ENCODE data around the gene GH2.

Gene GH2

DNA sequence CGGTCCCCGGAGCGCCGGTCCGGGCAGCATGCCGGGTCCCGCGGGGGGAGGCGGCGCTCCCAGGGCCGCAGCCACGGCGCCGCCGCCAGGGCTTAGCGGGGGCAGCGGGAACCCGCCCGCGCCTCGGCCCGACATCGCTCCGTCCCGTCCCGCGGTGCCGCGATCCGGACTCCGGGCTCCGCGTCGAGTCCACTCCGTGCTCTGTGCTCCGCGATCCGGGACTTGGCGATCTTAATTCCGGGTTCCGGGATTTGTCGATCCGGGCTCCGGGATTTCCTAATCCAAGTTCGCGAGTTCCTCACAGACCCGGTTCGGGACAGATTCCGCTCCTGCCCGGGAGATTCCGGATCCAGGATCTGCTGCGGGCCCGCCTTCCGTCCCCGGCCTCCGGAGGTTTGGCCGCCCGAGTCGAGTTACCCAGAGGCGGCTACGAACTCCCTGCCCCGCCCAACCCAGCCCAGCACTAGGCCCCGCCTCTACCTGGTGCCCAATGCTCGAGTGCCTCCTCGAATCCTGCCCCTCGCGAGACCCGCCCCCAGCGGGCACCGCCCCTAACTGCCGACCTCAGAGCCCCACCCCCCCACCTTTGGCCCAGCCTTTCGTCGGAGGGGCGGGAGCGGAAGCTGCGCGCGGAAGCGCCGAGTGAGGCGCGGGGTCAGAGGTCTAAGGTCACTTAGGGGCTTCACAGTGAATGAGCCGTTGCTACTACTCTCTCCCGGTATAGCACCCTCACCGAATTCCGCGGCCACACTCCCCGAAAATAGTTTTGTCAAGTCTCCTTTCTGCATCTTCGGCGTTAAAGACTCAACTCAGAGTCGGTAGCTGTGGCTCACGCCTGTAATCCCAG is 39.0 kb downstream of the GH2 start, which contains the start of gene SMARCD2:
SMARCD2 (minus strand) TSS at position 146 of the 847 bp plus-strand sequence; CDS start at position 135, 11 bp downstream.
- H3K4me1 ChIP-seq, result peaks cover 5 to 50% (median 43%) of the 10 kb centered on the region in 4 donors
- peak within 1 kb of the TSS; percentile 89 to 99 for H3K27ac ChIP-seq
- H3K9me3 ChIP-seq, result no peaks in the 10 kb centered on the region
- H3K27me3 ChIP-seq, result no peaks in the 10 kb centered on the region
- no peaks in the 10 kb centered on the region for H3K36me3 ChIP-seq
- H3K4me3 ChIP-seq, result peak within 1 kb of the TSS; percentile 75 to 96
- intact Hi-C loops (cut with DNase I; ENCODE audit: low total_unique reads), result no loop called here
- TF ChIP-seq, protein P1, sequence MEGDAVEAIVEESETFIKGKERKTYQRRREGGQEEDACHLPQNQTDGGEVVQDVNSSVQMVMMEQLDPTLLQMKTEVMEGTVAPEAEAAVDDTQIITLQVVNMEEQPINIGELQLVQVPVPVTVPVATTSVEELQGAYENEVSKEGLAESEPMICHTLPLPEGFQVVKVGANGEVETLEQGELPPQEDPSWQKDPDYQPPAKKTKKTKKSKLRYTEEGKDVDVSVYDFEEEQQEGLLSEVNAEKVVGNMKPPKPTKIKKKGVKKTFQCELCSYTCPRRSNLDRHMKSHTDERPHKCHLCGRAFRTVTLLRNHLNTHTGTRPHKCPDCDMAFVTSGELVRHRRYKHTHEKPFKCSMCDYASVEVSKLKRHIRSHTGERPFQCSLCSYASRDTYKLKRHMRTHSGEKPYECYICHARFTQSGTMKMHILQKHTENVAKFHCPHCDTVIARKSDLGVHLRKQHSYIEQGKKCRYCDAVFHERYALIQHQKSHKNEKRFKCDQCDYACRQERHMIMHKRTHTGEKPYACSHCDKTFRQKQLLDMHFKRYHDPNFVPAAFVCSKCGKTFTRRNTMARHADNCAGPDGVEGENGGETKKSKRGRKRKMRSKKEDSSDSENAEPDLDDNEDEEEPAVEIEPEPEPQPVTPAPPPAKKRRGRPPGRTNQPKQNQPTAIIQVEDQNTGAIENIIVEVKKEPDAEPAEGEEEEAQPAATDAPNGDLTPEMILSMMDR (IDR thresholded peaks at IDR 0.05), result no peak
- peak; percentile 98 to 99 for DNase-seq

GRCh38 chr17:63842173-63842539 is 39.6 kb downstream of the GH2 start:
- peak overlapping the region; percentile 89 to 99 for H3K27ac ChIP-seq
- intact Hi-C loops (cut with DNase I; ENCODE audit: low total_unique reads), result no loop called here
- no peaks in the 10 kb centered on the region for H3K9me3 ChIP-seq
- H3K36me3 ChIP-seq, result peaks cover 0 to 4% (median 2%) of the 10 kb centered on the region in 3 donors
- H3K4me1 ChIP-seq, result peaks cover 5 to 56% (median 49%) of the 10 kb centered on the region in 4 donors
- TF ChIP-seq, protein P1 (IDR thresholded peaks at IDR 0.05), result no peak
- peak; percentile 38 to 78 for DNase-seq
- H3K4me3 ChIP-seq, result peak overlapping the region; percentile 75 to 96
- H3K27me3 ChIP-seq, result no peaks in the 10 kb centered on the region

- Histone ChIP-seq H3K9me3 (no peaks in the 10 kb centered on the region), H3K36me3 (peaks cover 4 to 10% (median 8%) of the 10 kb centered on the region in 3 donors), H3K27ac (peak overlapping the region; percentile 89 to 99), H3K4me3 (peak overlapping the region; percentile 75 to 96), H3K27me3 (no peaks in the 10 kb centered on the region), H3K4me1 (peaks cover 5 to 60% (median 52%) of the 10 kb centered on the region in 4 donors)
- TF ChIP-seq, protein P1 (IDR thresholded peaks at IDR 0.05), result no peak
- intact Hi-C loops (cut with DNase I; ENCODE audit: low total_unique reads), result no loop called here
- peak; percentile 72 to 83 for DNase-seq
Measured at GRCh38 chr17:63841350-63842172, 40.2 kb downstream of the GH2 start.

DNA sequence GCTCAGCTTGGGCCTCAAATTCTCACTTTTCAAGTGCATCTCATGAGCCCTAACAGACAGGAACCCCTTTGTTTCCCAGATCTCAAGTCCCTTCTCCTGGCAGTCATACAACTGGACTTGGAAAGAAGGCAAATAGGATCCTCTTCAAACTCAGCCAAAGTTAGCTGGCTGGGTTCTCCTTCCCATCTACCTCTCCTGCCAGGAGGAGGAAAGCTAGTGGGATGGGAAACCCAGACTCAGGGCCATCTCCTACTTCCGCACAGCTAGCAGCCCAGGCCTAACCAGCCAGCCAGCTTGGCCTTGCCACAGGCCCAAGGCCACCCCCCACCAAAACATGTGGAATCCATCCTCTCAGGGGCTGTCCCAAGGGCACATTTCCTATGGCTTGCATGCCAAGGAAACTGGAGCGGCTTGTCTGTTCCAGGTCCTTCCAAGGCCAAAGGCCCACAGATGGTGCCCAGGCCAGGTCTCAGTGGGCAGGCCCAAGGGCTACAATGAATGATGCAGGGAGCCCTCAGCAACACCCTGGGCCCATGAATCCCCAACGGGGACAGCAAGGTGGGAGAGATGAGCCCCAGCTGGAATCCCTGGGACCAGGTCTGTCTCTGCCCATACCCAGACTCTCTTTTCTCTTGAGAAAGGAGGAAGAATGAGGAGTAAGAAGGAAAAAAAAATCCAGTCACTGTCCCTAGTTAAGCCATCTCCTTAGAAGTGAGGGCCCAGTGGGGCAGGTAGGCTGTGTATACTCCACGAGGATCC is 41.0 kb downstream of the GH2 start:
- DNase-seq, result peak in 1 of 2 donors; percentile 71
- Histone ChIP-seq H3K36me3 (peaks cover 11 to 17% (median 16%) of the 10 kb centered on the region in 3 donors), H3K4me3 (peak overlapping the region; percentile 75 to 96), H3K27ac (peak overlapping the region; percentile 89 to 99), H3K9me3 (no peaks in the 10 kb centered on the region), H3K27me3 (no peaks in the 10 kb centered on the region), H3K4me1 (peaks cover 5 to 64% (median 52%) of the 10 kb centered on the region in 4 donors)
- intact Hi-C loops (cut with DNase I; ENCODE audit: low total_unique reads), result no loop called here
- TF ChIP-seq, protein P1 (IDR thresholded peaks at IDR 0.05), result no peak
